ACC112 (cell line): ENCODE measurements around the gene UFSP1.

Source experiments
- H2AFZ ChIP-seq: fragments of 200-600 bp; sonication (generic); one replicate; pipeline ENCODE4 v1.6.0; 2017; ENCODE audit warnings: antibody characterized with exemption, low read length; ENCODE audit not compliant: unreplicated experiment
- H3K27ac ChIP-seq: fragments of 200-600 bp; sonication (generic); 2 replicates; pipeline ENCODE4 v1.5.1; 2014; ENCODE audit warnings: low read depth, mild to moderate bottlenecking, antibody characterized with exemption, low read length, moderate library complexity
- H3K27me3 ChIP-seq: fragments of 200-600 bp; sonication (generic); 2 replicates; pipeline ENCODE4 v1.6.1; 2014; ENCODE audit warnings: mild to moderate bottlenecking, antibody characterized with exemption, low read length, moderate library complexity, mixed read lengths; ENCODE audit not compliant: insufficient read depth
- H3K36me3 ChIP-seq: fragments of 200-600 bp; sonication (generic); 2 replicates; pipeline ENCODE4 v1.6.1; 2016; ENCODE audit warnings: mild to moderate bottlenecking, antibody characterized with exemption, low read length, moderate library complexity, mixed read lengths; ENCODE audit not compliant: insufficient read depth
- H3K4me1 ChIP-seq: fragments of 200-600 bp; sonication (generic); one replicate; pipeline ENCODE4 v1.6.1; 2016; ENCODE audit warnings: low read length, mixed read lengths; ENCODE audit not compliant: insufficient read depth, unreplicated experiment, control insufficient read depth
- H3K4me3 ChIP-seq: fragments of 200-600 bp; sonication (generic); 2 replicates; pipeline ENCODE4 v1.5.1; 2014; ENCODE audit warnings: mild to moderate bottlenecking, low read depth, low read length
- H3K79me2 ChIP-seq: fragments of 200-600 bp; sonication (generic); one replicate; pipeline ENCODE4 v1.6.0; 2016; ENCODE audit warnings: low read length; ENCODE audit not compliant: control insufficient read depth, unreplicated experiment, insufficient read depth

Gene UFSP1

DNA sequence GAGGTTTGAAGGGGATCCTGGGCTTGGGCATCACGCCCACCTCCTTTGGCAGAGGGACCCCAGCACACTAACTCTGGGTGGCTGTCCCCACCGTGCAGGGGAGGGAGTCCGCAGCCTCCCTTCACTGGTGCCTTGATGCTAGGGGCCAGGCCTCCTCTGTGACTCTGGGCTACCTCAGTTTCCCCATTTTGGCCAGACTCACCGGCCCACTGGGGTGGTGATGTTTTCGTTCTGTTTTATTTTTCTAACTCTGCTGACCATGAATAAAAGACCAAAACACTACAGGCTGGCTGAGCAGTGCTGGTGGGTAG, 22.8 kb downstream of the UFSP1 start:
- Histone ChIP-seq H3K27me3 (no peaks in the 10 kb centered on the region), H3K4me3 (peak overlapping the region; percentile 88), H3K36me3 (no peaks in the 10 kb centered on the region), H3K27ac (peak overlapping the region; percentile 53), H2AFZ (peak overlapping the region; percentile 44), H3K79me2 (peaks cover 21% of the 10 kb centered on the region), H3K4me1 (peaks cover 14% of the 10 kb centered on the region)

DNA sequence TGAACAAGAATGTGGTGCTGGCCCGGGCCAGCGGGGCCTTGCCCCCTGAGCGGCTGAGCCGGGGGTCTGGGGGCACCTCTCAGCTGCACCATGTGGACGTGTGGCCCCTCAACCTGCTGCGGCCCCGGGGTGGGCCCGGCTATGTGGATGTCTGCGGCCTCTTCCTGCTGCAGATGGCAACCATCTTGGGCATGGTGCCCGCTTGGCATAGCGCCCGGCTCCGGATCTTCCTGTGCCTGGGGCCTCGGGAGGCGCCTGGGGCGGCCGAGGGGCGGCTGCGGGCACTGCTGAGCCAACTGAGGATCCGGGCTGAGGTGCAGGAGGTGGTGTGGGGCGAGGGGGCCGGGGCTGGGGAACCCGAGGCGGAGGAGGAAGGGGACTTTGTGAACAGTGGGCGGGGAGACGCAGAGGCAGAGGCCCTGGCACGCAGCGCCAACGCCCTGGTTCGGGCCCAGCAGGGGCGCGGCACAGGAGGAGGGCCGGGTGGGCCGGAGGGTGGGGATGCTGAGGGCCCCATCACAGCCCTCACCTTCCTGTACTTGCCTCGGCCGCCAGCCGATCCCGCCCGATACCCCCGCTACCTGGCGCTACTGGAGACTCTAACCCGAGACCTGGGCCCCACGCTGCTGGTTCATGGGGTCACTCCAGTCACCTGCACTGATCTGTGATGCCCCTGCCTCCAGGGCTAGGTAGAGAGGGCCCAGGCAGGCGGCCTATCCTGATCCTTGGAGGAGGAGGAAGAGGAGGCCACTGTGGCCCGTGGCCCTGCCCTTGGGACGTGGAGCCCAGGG, 23.4 kb downstream of the UFSP1 start:
- 0 out of 2 replicates have a peak overlapping the region, but pooled peaks have one; percentile 53 for H3K27ac ChIP-seq
- H2AFZ ChIP-seq = no peak overlapping the region
- H3K4me1 ChIP-seq = peaks cover 14% of the 10 kb centered on the region
- no peaks in the 10 kb centered on the region for H3K27me3 ChIP-seq
- peaks cover 21% of the 10 kb centered on the region for H3K79me2 ChIP-seq
- H3K4me3 ChIP-seq = peak overlapping the region; percentile 88
- no peaks in the 10 kb centered on the region for H3K36me3 ChIP-seq

DNA sequence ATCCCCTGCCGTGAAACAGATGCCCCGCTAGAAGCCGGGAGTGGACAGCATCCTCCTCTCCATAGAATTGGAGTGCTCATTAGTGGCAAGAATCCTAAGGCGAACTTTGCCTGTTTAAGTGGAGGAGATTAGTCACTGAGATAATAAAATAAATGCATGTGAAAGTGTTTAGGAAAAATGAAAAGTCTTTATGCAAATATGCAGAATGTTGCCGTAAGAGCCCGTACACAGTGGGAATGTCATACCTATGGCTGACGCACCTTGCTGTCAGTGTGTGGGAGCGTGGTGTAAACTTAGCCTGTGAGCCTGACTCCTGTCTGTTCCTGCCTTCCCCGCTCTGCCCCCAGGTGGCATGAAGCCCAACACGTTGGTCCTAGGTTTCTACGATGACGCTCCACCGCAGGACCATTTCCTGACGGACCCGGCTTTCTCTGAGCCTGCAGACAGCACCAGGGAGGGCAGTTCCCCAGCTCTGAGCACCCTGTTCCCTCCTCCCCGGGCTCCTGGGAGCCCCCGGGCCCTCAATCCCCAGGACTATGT, 24.1 kb downstream of the UFSP1 start:
- peaks cover 14% of the 10 kb centered on the region for H3K4me1 ChIP-seq
- H3K79me2 ChIP-seq = peaks cover 21% of the 10 kb centered on the region
- no peak overlapping the region for H3K4me3 ChIP-seq
- no peaks in the 10 kb centered on the region for H3K27me3 ChIP-seq
- H2AFZ ChIP-seq = no peak overlapping the region
- no peak overlapping the region for H3K27ac ChIP-seq
- peaks cover 2% of the 10 kb centered on the region; the same call in 1 of the 2 replicates for H3K36me3 ChIP-seq

DNA sequence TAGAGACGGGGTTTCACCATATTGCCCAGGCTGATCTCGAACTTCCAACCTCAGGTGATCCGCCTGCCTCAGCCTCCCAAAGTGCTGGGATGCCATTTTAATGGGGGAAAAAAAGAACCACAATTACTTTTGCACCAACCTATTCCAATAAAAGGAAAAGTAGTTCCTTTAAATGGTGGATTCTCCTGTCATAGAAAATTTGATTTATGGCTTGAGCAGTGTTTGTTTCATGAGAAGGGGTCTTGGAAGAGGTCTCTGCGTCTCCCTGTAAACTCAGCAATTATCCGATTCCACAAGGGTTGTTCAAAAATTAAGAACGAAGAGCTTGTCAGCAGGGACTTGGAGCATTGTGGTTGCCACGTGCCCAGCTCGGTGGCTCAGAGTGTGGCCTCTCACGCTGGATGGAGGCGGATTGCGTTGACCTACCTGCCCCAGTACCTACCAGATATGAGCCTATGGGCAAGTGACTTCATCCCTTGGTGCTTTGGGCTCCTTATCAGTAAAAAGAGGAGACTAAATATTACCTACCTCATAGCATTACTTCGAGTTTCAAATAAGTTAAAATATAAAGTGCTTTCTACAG, 25.2 kb downstream of the UFSP1 start:
- H3K4me3 ChIP-seq = no peak overlapping the region
- H3K27me3 ChIP-seq = no peaks in the 10 kb centered on the region
- no peak overlapping the region for H3K27ac ChIP-seq
- peaks cover 21% of the 10 kb centered on the region for H3K79me2 ChIP-seq
- H2AFZ ChIP-seq = no peak overlapping the region
- H3K36me3 ChIP-seq = peaks cover 2% of the 10 kb centered on the region; the same call in 1 of the 2 replicates
- H3K4me1 ChIP-seq = peaks cover 14% of the 10 kb centered on the region

DNA sequence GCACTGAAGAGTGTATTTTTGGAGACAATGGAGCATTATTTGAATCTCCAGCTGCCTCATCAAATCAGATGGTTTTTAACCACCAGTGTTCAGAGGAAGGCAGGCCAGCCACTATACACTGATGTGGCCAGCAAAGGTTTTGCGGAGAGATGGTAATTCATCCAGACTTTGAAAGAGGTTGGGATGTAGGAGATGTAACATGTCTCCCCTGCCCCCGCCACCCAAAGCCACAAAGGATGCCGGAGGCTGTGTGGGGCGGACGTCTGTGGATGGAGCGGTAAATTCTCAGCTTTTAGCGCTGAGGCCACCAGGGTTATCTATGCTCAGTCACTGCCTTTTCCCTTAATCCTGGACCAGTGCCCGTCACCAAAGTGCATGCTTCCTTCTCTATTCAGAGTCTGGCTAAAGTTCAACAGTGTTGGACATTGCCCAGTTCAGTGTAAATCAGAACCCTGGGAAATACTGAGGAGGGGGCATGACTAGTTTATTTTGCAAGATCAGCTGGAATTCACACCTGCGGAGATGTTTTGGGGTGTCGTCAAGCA, 26.0 kb downstream of the UFSP1 start:
- peaks cover 14% of the 10 kb centered on the region for H3K4me1 ChIP-seq
- H3K27me3 ChIP-seq = no peaks in the 10 kb centered on the region
- peaks cover 13% of the 10 kb centered on the region for H3K79me2 ChIP-seq
- H3K4me3 ChIP-seq = no peak overlapping the region
- H3K27ac ChIP-seq = no peak overlapping the region
- H2AFZ ChIP-seq = no peak overlapping the region
- peaks cover 2% of the 10 kb centered on the region; the same call in 1 of the 2 replicates for H3K36me3 ChIP-seq

DNA sequence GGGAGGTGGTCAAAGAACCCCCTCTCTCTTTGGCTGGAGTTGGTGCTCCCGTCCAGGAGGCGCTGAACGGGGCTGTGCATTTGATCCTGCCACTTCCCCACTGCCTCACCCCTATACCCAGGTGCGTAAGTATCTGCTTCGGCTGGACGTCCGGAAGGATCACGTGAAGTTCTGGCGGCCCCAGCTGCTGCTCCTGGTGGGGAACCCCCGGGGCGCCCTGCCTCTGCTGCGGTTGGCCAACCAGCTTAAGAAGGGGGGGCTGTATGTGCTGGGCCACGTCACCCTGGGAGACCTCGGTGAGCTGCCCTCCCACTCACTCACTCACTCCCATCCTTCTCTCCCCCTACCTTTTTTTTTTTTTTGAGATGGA, 27.9 kb downstream of the UFSP1 start:
- Histone ChIP-seq H3K27ac (no peak overlapping the region), H3K4me1 (peaks cover 11% of the 10 kb centered on the region), H2AFZ (no peak overlapping the region)

DNA sequence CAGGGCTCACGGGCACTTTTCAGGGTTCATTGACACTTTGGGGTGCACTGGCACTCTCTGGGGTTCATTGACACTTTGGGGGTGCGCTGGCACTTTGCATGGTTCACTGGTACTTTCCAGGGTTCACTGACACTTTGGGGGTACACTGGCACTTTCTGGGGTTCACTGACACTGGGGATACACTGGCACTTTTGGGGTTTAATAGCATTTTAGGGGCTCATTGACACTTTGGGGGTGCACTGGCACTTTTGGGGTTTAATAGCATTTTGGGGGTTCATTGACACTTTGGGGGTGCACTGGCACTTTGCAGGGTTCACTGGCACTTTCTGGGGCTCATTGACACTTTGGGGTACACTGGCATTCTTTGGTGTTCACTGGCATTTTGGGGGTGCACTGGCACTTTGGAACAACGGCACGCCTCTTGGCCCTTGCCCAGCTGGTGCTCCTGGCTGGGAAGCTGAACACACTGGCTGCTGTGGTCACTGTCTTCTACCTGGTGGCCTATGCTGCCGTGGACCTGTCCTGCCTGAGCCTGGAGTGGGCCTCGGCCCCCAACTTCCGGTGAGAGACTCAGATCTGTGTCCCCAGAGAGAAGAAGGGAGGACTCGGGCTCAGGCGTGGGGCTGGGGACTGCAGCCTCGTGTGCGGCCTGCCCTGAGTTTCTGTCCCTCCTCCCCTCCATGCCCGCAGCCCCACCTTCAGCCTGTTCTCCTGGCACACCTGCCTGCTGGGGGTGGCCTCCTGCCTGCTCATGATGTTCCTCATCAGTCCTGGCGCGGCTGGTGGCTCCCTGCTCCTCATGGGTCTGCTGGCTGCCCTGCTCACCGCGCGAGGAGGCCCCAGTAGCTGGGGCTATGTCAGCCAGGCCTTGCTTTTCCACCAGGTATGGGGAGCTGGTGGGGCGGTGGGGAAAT, 28.6 kb downstream of the UFSP1 start:
- H3K27me3 ChIP-seq = no peaks in the 10 kb centered on the region
- peaks cover 2% of the 10 kb centered on the region; the same call in 1 of the 2 replicates for H3K36me3 ChIP-seq
- no peak overlapping the region for H3K27ac ChIP-seq
- H3K79me2 ChIP-seq = no peaks in the 10 kb centered on the region
- H3K4me3 ChIP-seq = no peak overlapping the region
- H3K4me1 ChIP-seq = peaks cover 4% of the 10 kb centered on the region
- no peak overlapping the region for H2AFZ ChIP-seq

More for the DNA sequence above, 27.9 kb downstream of the UFSP1 start:
- Histone ChIP-seq H3K4me3 (no peak overlapping the region), H3K79me2 (no peaks in the 10 kb centered on the region), H3K27me3 (no peaks in the 10 kb centered on the region), H3K36me3 (peaks cover 2% of the 10 kb centered on the region; the same call in 1 of the 2 replicates)

DNA sequence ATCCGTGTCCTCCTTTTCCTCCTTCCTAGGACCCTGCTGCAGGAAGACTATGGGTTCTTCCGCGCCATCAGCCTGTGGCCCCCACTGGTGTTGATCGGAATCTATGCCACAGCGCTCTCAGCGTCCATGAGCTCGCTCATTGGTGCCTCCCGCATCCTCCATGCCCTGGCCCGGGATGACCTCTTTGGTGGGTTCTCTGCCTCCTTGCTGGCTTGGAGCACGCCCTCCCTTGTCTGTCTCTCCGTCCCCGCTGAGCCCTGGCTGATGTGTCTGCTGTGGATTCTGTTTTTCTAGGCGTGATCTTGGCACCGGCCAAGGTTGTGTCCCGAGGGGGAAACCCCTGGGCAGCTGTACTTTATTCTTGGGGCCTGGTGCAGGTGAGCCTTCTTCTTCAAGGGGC, 29.7 kb downstream of the UFSP1 start:
- Histone ChIP-seq H3K4me3 (no peak overlapping the region), H3K27ac (no peak overlapping the region), H2AFZ (no peak overlapping the region), H3K4me1 (no peaks in the 10 kb centered on the region), H3K79me2 (no peaks in the 10 kb centered on the region), H3K27me3 (no peaks in the 10 kb centered on the region), H3K36me3 (peaks cover 2% of the 10 kb centered on the region; the same call in 1 of the 2 replicates)

DNA sequence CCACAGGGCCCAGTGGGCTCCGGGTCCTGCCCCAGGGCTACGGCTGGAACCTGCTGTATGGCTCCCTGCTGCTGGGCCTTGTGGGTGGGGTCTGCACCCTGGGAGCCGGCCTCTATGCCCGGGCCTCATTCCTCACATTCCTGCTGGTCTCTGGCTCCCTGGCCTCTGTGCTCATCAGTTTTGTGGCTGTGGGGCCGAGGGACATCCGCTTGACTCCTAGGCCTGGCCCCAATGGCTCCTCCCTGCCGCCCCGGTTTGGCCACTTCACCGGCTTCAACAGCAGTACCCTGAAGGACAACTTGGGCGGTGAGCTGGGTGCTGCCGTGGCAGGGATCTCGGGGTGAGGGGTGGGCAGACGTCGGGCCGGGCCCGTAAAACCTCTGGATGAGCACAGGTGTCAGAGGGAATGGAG, 32.6 kb downstream of the UFSP1 start:
- peaks cover 2% of the 10 kb centered on the region; the same call in 1 of the 2 replicates for H3K36me3 ChIP-seq
- no peak overlapping the region for H3K4me3 ChIP-seq
- H3K79me2 ChIP-seq = no peaks in the 10 kb centered on the region
- H2AFZ ChIP-seq = no peak overlapping the region
- H3K27me3 ChIP-seq = no peaks in the 10 kb centered on the region
- no peaks in the 10 kb centered on the region for H3K4me1 ChIP-seq
- H3K27ac ChIP-seq = no peak overlapping the region

DNA sequence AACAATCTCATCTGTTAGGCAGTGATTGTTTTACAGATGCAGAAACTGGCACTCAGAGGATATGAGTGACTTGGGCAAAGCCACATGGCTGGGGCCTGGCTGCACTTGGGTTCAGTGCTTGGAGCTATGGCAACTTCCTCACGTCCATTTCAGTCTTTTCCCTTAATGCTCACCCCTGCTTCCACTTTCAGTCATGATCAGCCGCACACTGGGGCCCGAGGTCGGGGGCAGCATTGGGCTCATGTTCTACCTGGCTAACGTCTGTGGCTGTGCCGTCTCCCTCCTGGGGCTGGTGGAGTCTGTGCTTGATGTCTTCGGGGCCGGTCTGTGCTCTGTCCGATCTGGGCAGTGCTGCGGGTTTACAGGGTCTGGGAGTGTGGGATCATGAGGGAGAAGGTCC, 34.0 kb downstream of the UFSP1 start:
- Histone ChIP-seq H3K27me3 (no peaks in the 10 kb centered on the region), H3K4me1 (no peaks in the 10 kb centered on the region), H3K36me3 (peaks cover 2% of the 10 kb centered on the region; the same call in 1 of the 2 replicates), H3K79me2 (no peaks in the 10 kb centered on the region), H3K27ac (no peak overlapping the region), H2AFZ (no peak overlapping the region), H3K4me3 (no peak overlapping the region)
